K562 (cell line): ENCODE data around the gene SRSF9. TPM values are rescaled to one million over a fixed set of nuclear protein-coding genes. Genes with fewer than 3 reads are reported as not detected.
A peak's percentile ranks its signal among the peaks of the same experiment; 100 is the strongest.

Source experiments
- ATAC-seq: fragments of 200-7000 bp; cut with Tn5 transposase; 3 replicates; pipeline ENCODE4 v1.9.1; 2020; ENCODE audit warnings: moderate library complexity
- BruUV-seq: library from RNA; stranded (reverse); fragments of 400-500 nt; replicated peaks from 2 replicates; lab custom pipeline; 2021; lab: Mats Ljungman, UMichigan
- CTCF ChIA-PET: fragments of 300-600 bp; formaldehyde crosslinking; extraction: SDS; loops from one replicate; lab custom pipeline; 2021; ENCODE audit warnings: low intra/inter-chr PET ratio; lab: Yijun Ruan, JAX
- POLR2A ChIA-PET: fragments of 300-600, 350-650 bp; sonication (Branson Sonifier 250); formaldehyde crosslinking; extraction: SDS; loops from one replicate; lab custom pipeline; 2021; ENCODE audit warnings: antibody characterized with exemption, inconsistent platforms; lab: Yijun Ruan, JAX
- DNase-seq, 4 experiments: peaks; one replicate each; pipeline versions ENCODE4 v3.0.0 to v3.0.0-alpha.2; 2011 to 2018; ENCODE audit warnings: low spot score in 3 of 4, mixed read lengths in 3 of 4; ENCODE audit errors: extremely low read depth in 1 of 4
- FAIRE-seq: peaks from 2 replicates; lab custom pipeline; 2011; peaks lifted over from hg19 to GRCh38; lab: Jason Lieb, UNC
- H2AFZ ChIP-seq: 2 replicates; pipeline ENCODE4 v1.6.0; 2011; ENCODE audit warnings: low read depth, low read length, control low read depth, inconsistent platforms
- H3K27ac ChIP-seq: fragments of 200-600 bp; 3 replicates; pipeline ENCODE4 v1.8.0; 2011; ENCODE audit warnings: low read depth, mild to moderate bottlenecking, control low read depth, inconsistent platforms, low read length, moderate library complexity, mixed read lengths; ENCODE audit errors: extremely low read depth
- H3K27me3 ChIP-seq, 2 experiments: fragments of 300-600 bp in 1 of 2; 2 replicates in 1 of 2; 3 replicates in 1 of 2; pipeline versions ENCODE4 v1.6.0 to v1.8.0; 2011; ENCODE audit warnings: inconsistent platforms in 2 of 2, low read length in 2 of 2, mild to moderate bottlenecking in 1 of 2, mixed read lengths in 1 of 2, moderate library complexity in 1 of 2; ENCODE audit not compliant: control insufficient read depth in 2 of 2, insufficient read depth in 2 of 2
- H3K36me3 ChIP-seq: fragments of 300-600 bp; 3 replicates; pipeline ENCODE4 v1.8.0; 2011; ENCODE audit warnings: mild to moderate bottlenecking, low read length, inconsistent platforms; ENCODE audit not compliant: control insufficient read depth, insufficient read depth
- H3K4me1 ChIP-seq, 2 experiments: fragments of 200-600 bp in 1 of 2; replicated peaks in 1 of 2; 2 replicates in 1 of 2; 3 replicates in 1 of 2; pipeline versions ENCODE4 v1.5.1 to v1.8.0; 2011; ENCODE audit warnings: inconsistent platforms in 2 of 2, low read length in 2 of 2, mild to moderate bottlenecking in 1 of 2, mixed read lengths in 1 of 2, moderate library complexity in 1 of 2; ENCODE audit not compliant: control insufficient read depth in 2 of 2, insufficient read depth in 2 of 2
- H3K4me2 ChIP-seq: 2 replicates; pipeline ENCODE4 v1.6.1; 2011; ENCODE audit warnings: low read length, control low read depth, inconsistent platforms, mixed read lengths; ENCODE audit not compliant: insufficient read depth
- H3K4me3 ChIP-seq: fragments of 200-600 bp; sonication (generic), shearing (Covaris generic); 2 replicates; pipeline ENCODE4 v1.5.1; 2016; ENCODE audit warnings: control low read depth, inconsistent platforms
- H3K79me2 ChIP-seq: fragments of 200-600 bp; 3 replicates; pipeline ENCODE4 v1.8.0; 2011; ENCODE audit warnings: low read length, inconsistent platforms; ENCODE audit not compliant: control insufficient read depth, insufficient read depth
- H3K9ac ChIP-seq, 2 experiments: 2 replicates each; pipeline versions ENCODE4 v1.6.0 to v1.6.1; 2011; ENCODE audit warnings: low read depth in 2 of 2, low read length in 2 of 2, control low read depth in 1 of 2, inconsistent platforms in 1 of 2, mild to moderate bottlenecking in 1 of 2, mixed read lengths in 1 of 2; ENCODE audit not compliant: insufficient read depth in 1 of 2
- H3K9me1 ChIP-seq: one replicate; pipeline ENCODE4 v1.6.0; 2011; ENCODE audit warnings: inconsistent platforms, mild to moderate bottlenecking, low read length, moderate library complexity; ENCODE audit not compliant: control insufficient read depth, insufficient read depth
- H3K9me3 ChIP-seq: replicated peaks from 2 replicates; pipeline ENCODE4 v1.5.1; 2011; ENCODE audit warnings: low read depth, low read length, inconsistent platforms; ENCODE audit not compliant: control insufficient read depth, insufficient read depth
- H4K20me1 ChIP-seq: replicated peaks from 2 replicates; pipeline ENCODE4 v1.6.1; 2011; ENCODE audit warnings: low read length, inconsistent platforms, mixed read lengths; ENCODE audit not compliant: control insufficient read depth, insufficient read depth
- E2F4 ChIP-seq: sonication (generic); formaldehyde crosslinking; IDR thresholded peaks from 2 replicates; pipeline ENCODE4 v1.8.0; 2022; ENCODE audit warnings: mild to moderate bottlenecking, low read depth, missing genetic modification reagents
- GABPB1 ChIP-seq: sonication (generic); formaldehyde crosslinking; IDR thresholded peaks from 2 replicates; pipeline ENCODE4 v1.8.0; 2022; ENCODE audit warnings: mild to moderate bottlenecking, missing genetic modification reagents
- HDAC8 ChIP-seq: fragments of 450-650 bp; IDR thresholded peaks from 2 replicates; pipeline ENCODE4 v1.6.1; 2016; ENCODE audit warnings: mild to moderate bottlenecking, missing genetic modification characterization, moderate library complexity, missing compliant biosample characterization
- HMG20B ChIP-seq: fragments of 250-450 bp; sonication (Bioruptor Pico); IDR thresholded peaks from 2 replicates; pipeline ENCODE4 v1.5.0; 2021; ENCODE audit warnings: mild to moderate bottlenecking
- JUNB ChIP-seq: fragments of 450-650 bp; formaldehyde crosslinking; conservative IDR thresholded peaks from 2 replicates; pipeline ENCODE4 v1.4.0; 2020; ENCODE audit warnings: mild to moderate bottlenecking
- LEF1 ChIP-seq: fragments of 450-650 bp; IDR thresholded peaks from 2 replicates; pipeline ENCODE4 v1.6.1; 2016; ENCODE audit warnings: mild to moderate bottlenecking
- RBM14 ChIP-seq: fragments of 200-400 bp; formaldehyde crosslinking; IDR thresholded peaks from 2 replicates; pipeline ENCODE4 v1.6.1; 2018; ENCODE audit warnings: low read depth, mild to moderate bottlenecking, low read length, moderate library complexity, borderline replicate concordance; ENCODE audit not compliant: insufficient read depth
- SIRT6 ChIP-seq: IDR thresholded peaks from one replicate; pipeline ENCODE4 v1.6.1; 2012; ENCODE audit warnings: low read depth, mild to moderate bottlenecking, control low read depth, inconsistent platforms, low read length, moderate library complexity
- TGIF2 ChIP-seq: sonication (generic); formaldehyde crosslinking; IDR thresholded peaks from 2 replicates; pipeline ENCODE4 v1.8.1; 2022; ENCODE audit warnings: mild to moderate bottlenecking, missing genetic modification reagents, moderate library complexity
- ZFP1 ChIP-seq: fragments of 450-650 bp; formaldehyde crosslinking; IDR thresholded peaks from 2 replicates; pipeline ENCODE4 v1.4.0; 2020; ENCODE audit warnings: mild to moderate bottlenecking, mixed read lengths
- ZSCAN29 ChIP-seq: fragments of 450-650 bp; IDR thresholded peaks from 2 replicates; pipeline ENCODE4 v1.6.1; 2017
- WGBS: fragments of 100-300 bp; shearing (Covaris generic); methylation state at CpG from one replicate; pipeline ENCODE4 v1.1.6; 2016; ENCODE audit warnings: low coverage, mixed read lengths; ENCODE audit not compliant: insufficient coverage; ENCODE audit errors: missing lambda C conversion rate; 5-methylcytosine and 5-hydroxymethylcytosine counted together
- in situ Hi-C: fragments of 300-500 bp; cut with MboI; formaldehyde crosslinking; loops from 4 replicates; pipeline ENCODE4 v1.15.0; 2018; ENCODE audit warnings: inconsistent platforms, mixed read lengths
- intact Hi-C: fragments of 100-400 bp; cut with micrococcal nuclease; formaldehyde crosslinking; loops from 2 replicates; pipeline ENCODE4 v1.14.2; 2022
- polyA plus RNA-seq, 8 experiments: library from polyadenylated mRNA; depleted of rRNA in 4 of 8; stranded (reverse) in 5 of 8; unstranded in 3 of 8; fragments of >200 nt; fragmentation: Nextera tagmentation in 2 of 8; fragmentation: Illumina TruSeq in 1 of 8; extraction: Ambion mirVana in 2 of 8; extraction: Trizol in 1 of 8; gene quantifications; 2 replicates each; pipeline versions ENCODE4 v1.2.1 to v1.2.3, GENCODE V29; 2011 to 2014; ENCODE audit warnings: inconsistent platforms in 1 of 8, missing spikeins in 1 of 8
- total RNA-seq, 7 experiments: library from RNA; depleted of rRNA in 6 of 7; stranded (reverse); fragments of >200 nt in 6 of 7; fragmentation: Illumina TruSeq in 2 of 7; extraction: Trizol in 2 of 7; gene quantifications; 2 replicates each; pipeline versions ENCODE4 v1.2.1 to v1.2.3, GENCODE V29; 2011 to 2021; ENCODE audit warnings: low replicate concordance in 1 of 7
- TF ChIP-seq, protein P1 (sequence below): fragments of 250-450 bp; sonication (Bioruptor Pico); IDR thresholded peaks from 2 replicates; pipeline ENCODE4 v1.5.0; 2022; ENCODE audit warnings: mild to moderate bottlenecking
- TF ChIP-seq, protein P2 (sequence below): sonication (generic); formaldehyde crosslinking; IDR thresholded peaks from 2 replicates; pipeline ENCODE4 v1.8.0; 2022; ENCODE audit warnings: mild to moderate bottlenecking, missing genetic modification reagents
- TF ChIP-seq, protein P3 (sequence below): fragments of 250-450 bp; sonication (Bioruptor Pico); IDR thresholded peaks from 2 replicates; pipeline ENCODE4 v1.5.1; 2021; ENCODE audit warnings: mild to moderate bottlenecking

The SRSF9 gene
- total and polyA plus RNA-seq, 9 of the 15 experiments (the other 6 are each of a cell fraction or from before 2014, with no cell fraction given), result 40.3 to 291 (median 230) TPM

DNA sequence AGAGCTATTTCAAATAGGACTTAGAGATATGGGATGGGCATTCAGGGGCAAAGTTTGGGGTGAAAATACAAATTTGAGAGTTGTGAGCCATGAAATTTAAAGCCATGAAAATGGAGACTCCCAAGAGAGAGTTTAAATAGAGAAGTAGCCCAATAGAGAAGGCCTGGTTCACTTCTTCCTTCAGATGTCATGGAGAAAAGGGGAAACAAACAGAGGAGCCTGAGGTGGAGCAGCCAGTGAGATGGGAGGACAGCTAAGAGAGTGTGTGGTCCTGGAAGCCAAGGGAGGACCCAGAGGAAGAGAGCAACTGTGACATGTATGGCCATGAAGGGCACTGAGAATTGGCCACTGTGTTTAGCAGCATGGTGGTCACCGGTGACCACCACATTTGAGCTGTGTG is 14.1 kb upstream of the SRSF9 start:
- no peak overlapping the region for H2AFZ ChIP-seq
- ATAC-seq (no peak), FAIRE-seq (no peak), DNase-seq (no peak)
- peak overlapping the region in 1 of 2 experiments; percentile 32; a peak in 1 of 4 replicates for H3K9ac ChIP-seq
- POLR2A ChIA-PET, result interaction anchor here (0.6 to 2.8 kb wide), 8 partner anchors 8 to 435 kb away, joined by 3 to 13 read pairs (median 3); partner anchors contain the start of gene RNU4-2
- H3K9me3 ChIP-seq, result no peaks in the 10 kb centered on the region
- H3K4me3 ChIP-seq, result no peak overlapping the region
- peaks cover 5% of the 10 kb centered on the region for H3K9me1 ChIP-seq
- peaks cover 19% of the 10 kb centered on the region; the same call in 2 of the 3 replicates for H3K79me2 ChIP-seq
- in situ Hi-C loops, result no loop called here
- CTCF ChIA-PET, result no interaction called here
- H3K27ac ChIP-seq, result 0 out of 3 replicates have a peak overlapping the region, but pooled peaks have one; percentile 25
- WGBS, result 56% methylated on average over 1 of the region's 1 CpG
- peaks cover 30 to 41% of the 10 kb centered on the region in 2 experiments for H3K4me1 ChIP-seq
- H3K27me3 ChIP-seq, result no peaks in the 10 kb centered on the region; a peak in 1 of 5 replicates
- peaks cover 15% of the 10 kb centered on the region; the same call in 2 of the 3 replicates for H3K36me3 ChIP-seq
- no peak overlapping the region for H3K4me2 ChIP-seq
- intact Hi-C loops, result no loop called here
- H4K20me1 ChIP-seq, result no peaks in the 10 kb centered on the region
- BruUV-seq, result no TSS peak
- no peak for TF ChIP-seq E2F4
- TF ChIP-seq TGIF2 (CRISPR knock-in tag), result no peak
- TF ChIP-seq HDAC8 (tag), result no peak
- TF ChIP-seq ZFP1 (CRISPR knock-in tag), result no peak
- TF ChIP-seq LEF1, result no peak
- TF ChIP-seq, protein P1, sequence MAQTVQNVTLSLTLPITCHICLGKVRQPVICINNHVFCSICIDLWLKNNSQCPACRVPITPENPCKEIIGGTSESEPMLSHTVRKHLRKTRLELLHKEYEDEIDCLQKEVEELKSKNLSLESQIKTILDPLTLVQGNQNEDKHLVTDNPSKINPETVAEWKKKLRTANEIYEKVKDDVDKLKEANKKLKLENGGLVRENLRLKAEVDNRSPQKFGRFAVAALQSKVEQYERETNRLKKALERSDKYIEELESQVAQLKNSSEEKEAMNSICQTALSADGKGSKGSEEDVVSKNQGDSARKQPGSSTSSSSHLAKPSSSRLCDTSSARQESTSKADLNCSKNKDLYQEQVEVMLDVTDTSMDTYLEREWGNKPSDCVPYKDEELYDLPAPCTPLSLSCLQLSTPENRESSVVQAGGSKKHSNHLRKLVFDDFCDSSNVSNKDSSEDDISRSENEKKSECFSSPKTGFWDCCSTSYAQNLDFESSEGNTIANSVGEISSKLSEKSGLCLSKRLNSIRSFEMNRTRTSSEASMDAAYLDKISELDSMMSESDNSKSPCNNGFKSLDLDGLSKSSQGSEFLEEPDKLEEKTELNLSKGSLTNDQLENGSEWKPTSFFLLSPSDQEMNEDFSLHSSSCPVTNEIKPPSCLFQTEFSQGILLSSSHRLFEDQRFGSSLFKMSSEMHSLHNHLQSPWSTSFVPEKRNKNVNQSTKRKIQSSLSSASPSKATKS (CRISPR knock-in tag), result no peak
- no peak for TF ChIP-seq GABPB1 (CRISPR knock-in tag)
- TF ChIP-seq JUNB (CRISPR knock-in tag), result no peak
- no peak for TF ChIP-seq HMG20B (CRISPR knock-in tag)
- TF ChIP-seq SIRT6, result no peak
- TF ChIP-seq, protein P2, sequence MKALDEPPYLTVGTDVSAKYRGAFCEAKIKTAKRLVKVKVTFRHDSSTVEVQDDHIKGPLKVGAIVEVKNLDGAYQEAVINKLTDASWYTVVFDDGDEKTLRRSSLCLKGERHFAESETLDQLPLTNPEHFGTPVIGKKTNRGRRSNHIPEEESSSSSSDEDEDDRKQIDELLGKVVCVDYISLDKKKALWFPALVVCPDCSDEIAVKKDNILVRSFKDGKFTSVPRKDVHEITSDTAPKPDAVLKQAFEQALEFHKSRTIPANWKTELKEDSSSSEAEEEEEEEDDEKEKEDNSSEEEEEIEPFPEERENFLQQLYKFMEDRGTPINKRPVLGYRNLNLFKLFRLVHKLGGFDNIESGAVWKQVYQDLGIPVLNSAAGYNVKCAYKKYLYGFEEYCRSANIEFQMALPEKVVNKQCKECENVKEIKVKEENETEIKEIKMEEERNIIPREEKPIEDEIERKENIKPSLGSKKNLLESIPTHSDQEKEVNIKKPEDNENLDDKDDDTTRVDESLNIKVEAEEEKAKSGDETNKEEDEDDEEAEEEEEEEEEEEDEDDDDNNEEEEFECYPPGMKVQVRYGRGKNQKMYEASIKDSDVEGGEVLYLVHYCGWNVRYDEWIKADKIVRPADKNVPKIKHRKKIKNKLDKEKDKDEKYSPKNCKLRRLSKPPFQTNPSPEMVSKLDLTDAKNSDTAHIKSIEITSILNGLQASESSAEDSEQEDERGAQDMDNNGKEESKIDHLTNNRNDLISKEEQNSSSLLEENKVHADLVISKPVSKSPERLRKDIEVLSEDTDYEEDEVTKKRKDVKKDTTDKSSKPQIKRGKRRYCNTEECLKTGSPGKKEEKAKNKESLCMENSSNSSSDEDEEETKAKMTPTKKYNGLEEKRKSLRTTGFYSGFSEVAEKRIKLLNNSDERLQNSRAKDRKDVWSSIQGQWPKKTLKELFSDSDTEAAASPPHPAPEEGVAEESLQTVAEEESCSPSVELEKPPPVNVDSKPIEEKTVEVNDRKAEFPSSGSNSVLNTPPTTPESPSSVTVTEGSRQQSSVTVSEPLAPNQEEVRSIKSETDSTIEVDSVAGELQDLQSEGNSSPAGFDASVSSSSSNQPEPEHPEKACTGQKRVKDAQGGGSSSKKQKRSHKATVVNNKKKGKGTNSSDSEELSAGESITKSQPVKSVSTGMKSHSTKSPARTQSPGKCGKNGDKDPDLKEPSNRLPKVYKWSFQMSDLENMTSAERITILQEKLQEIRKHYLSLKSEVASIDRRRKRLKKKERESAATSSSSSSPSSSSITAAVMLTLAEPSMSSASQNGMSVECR (CRISPR knock-in tag), result no peak
- TF ChIP-seq, protein P3, sequence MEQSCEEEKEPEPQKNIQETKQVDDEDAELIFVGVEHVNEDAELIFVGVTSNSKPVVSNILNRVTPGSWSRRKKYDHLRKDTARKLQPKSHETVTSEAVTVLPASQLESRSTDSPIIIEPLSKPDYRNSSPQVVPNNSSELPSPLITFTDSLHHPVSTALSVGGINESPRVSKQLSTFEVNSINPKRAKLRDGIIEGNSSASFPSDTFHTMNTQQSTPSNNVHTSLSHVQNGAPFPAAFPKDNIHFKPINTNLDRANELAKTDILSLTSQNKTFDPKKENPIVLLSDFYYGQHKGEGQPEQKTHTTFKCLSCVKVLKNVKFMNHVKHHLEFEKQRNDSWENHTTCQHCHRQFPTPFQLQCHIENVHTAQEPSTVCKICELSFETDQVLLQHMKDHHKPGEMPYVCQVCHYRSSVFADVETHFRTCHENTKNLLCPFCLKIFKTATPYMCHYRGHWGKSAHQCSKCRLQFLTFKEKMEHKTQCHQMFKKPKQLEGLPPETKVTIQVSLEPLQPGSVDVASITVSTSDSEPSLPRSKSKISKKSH (CRISPR knock-in tag), result no peak
- TF ChIP-seq RBM14, result no peak
- TF ChIP-seq ZSCAN29, result no peak
